Measurements from ENCODE around the gene JAM3.

DNA sequence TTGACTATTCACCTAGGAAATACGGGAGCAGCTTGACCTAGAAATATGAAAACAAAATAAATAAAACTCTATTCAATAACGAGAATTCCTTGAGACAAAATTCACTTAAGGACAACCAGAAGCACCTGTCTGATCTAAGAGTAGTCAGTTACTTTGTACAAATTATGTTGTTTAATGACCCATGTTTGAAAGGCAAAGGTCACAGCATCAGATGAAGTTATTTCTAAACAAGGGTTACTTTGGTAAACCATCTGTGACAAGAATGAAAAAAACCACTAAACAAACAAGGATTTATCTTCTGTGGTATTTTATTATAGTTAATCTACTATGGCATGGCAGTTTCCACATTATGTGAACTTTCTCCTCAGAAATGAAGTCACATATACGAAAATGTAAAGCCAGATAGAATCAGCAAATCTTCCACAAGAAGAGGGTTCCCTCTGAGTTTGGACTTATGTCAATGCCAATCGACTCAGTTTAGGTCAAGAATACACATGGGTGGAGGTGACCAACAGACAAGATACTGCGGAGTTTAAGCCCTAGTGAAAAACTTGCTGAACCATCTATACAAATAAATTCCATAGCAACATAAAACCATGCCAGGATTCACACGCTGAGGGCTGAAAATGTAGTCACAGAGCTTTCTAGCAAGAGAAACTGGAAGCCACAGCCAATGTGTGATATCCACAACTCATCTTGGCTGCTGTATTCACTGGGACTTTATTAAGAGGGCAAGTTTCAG is 101.5 kb downstream of the JAM3 start:
- TF ChIP-seq, protein P1, sequence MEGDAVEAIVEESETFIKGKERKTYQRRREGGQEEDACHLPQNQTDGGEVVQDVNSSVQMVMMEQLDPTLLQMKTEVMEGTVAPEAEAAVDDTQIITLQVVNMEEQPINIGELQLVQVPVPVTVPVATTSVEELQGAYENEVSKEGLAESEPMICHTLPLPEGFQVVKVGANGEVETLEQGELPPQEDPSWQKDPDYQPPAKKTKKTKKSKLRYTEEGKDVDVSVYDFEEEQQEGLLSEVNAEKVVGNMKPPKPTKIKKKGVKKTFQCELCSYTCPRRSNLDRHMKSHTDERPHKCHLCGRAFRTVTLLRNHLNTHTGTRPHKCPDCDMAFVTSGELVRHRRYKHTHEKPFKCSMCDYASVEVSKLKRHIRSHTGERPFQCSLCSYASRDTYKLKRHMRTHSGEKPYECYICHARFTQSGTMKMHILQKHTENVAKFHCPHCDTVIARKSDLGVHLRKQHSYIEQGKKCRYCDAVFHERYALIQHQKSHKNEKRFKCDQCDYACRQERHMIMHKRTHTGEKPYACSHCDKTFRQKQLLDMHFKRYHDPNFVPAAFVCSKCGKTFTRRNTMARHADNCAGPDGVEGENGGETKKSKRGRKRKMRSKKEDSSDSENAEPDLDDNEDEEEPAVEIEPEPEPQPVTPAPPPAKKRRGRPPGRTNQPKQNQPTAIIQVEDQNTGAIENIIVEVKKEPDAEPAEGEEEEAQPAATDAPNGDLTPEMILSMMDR (IDR thresholded peaks at IDR 0.05), result no peak
- TF ChIP-seq POLR2A (IDR thresholded peaks at IDR 0.05), result no peak
